ENCODE results near the gene CIRBP.

- TF ChIP-seq, protein P1, sequence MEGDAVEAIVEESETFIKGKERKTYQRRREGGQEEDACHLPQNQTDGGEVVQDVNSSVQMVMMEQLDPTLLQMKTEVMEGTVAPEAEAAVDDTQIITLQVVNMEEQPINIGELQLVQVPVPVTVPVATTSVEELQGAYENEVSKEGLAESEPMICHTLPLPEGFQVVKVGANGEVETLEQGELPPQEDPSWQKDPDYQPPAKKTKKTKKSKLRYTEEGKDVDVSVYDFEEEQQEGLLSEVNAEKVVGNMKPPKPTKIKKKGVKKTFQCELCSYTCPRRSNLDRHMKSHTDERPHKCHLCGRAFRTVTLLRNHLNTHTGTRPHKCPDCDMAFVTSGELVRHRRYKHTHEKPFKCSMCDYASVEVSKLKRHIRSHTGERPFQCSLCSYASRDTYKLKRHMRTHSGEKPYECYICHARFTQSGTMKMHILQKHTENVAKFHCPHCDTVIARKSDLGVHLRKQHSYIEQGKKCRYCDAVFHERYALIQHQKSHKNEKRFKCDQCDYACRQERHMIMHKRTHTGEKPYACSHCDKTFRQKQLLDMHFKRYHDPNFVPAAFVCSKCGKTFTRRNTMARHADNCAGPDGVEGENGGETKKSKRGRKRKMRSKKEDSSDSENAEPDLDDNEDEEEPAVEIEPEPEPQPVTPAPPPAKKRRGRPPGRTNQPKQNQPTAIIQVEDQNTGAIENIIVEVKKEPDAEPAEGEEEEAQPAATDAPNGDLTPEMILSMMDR (IDR thresholded peaks at IDR 0.05), result no peak
- no peak for TF ChIP-seq POLR2A (IDR thresholded peaks at IDR 0.05)
Measured at GRCh38 chr19:1231729-1232637, 37.1 kb upstream of the CIRBP start.
